Endothelial cell of umbilical vein (primary cell): Measurements from ENCODE around the gene GSDME.

Experiments
- EZH2 ChIP-seq: IDR thresholded peaks from 2 replicates; pipeline ENCODE4 v1.6.1; 2012; ENCODE audit warnings: borderline replicate concordance, low read depth, mild to moderate bottlenecking, moderate library complexity, low read length, inconsistent platforms; ENCODE audit not compliant: severe bottlenecking
- GATA2 ChIP-seq: IDR thresholded peaks from 2 replicates; pipeline ENCODE4 v1.7.0; 2011; ENCODE audit warnings: low read depth, mild to moderate bottlenecking, moderate library complexity, mixed read lengths, low read length; ENCODE audit not compliant: insufficient read length, insufficient read depth
- TF ChIP-seq, protein P1 (sequence below), 2 donors: IDR thresholded peaks; 1 replicate in 1 of 2; 2 replicates in 1 of 2; pipeline ENCODE4 v1.5.1; 2011; ENCODE audit warnings: low read length in 2 of 2, mild to moderate bottlenecking in 2 of 2, moderate library complexity in 2 of 2, control low read depth in 1 of 2, inconsistent platforms in 1 of 2, low read depth in 1 of 2; ENCODE audit not compliant: insufficient read depth in 1 of 2; ENCODE audit errors: extremely low read depth in 1 of 2

DNA sequence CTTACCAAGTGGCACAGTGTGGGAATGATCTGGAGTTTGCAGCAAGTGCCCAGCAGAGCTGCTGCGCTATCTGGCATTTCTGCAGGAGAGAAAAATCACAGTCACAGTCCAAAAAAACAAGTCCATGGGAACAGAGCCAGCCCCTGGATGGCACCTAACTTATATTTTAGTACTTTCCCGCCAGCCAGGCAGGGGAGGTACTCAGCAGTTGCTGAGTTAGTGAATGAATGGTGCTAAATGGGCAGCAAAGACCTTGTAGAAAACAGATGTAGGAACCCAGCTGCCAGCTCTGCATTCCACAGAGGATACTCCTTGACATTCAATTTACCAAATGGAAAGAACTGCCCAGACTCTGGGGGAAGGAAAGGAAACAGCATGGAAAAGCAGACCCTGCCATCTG is 54.5 kb downstream of the GSDME start:
- TF ChIP-seq, protein P1, sequence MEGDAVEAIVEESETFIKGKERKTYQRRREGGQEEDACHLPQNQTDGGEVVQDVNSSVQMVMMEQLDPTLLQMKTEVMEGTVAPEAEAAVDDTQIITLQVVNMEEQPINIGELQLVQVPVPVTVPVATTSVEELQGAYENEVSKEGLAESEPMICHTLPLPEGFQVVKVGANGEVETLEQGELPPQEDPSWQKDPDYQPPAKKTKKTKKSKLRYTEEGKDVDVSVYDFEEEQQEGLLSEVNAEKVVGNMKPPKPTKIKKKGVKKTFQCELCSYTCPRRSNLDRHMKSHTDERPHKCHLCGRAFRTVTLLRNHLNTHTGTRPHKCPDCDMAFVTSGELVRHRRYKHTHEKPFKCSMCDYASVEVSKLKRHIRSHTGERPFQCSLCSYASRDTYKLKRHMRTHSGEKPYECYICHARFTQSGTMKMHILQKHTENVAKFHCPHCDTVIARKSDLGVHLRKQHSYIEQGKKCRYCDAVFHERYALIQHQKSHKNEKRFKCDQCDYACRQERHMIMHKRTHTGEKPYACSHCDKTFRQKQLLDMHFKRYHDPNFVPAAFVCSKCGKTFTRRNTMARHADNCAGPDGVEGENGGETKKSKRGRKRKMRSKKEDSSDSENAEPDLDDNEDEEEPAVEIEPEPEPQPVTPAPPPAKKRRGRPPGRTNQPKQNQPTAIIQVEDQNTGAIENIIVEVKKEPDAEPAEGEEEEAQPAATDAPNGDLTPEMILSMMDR (IDR thresholded peaks at IDR 0.05; ENCODE audit: extremely low read depth in 1 of 2, insufficient read depth in 1 of 2, low read depth in 1 of 2, low read length in 2 of 2), result no peak
- TF ChIP-seq EZH2 (no peak), GATA2 (no peak)
